ENCODE results near the gene FAM114A2.
"Not testable (repeated sequence)": the region's sequence is repeated elsewhere in the genome, so short reads cannot be mapped to it uniquely, and the experiment has no call there.

FAM114A2 gene

GRCh38 chr5:154047324-154047723 is 8.6 kb upstream of the FAM114A2 start:
- DNase-seq (ENCODE audit: low read depth): no peak

GRCh38 chr5:154046486-154046885 is 7.8 kb upstream of the FAM114A2 start:
- no peak for DNase-seq (ENCODE audit: low read depth)

GRCh38 chr5:154044581-154044980 is 5.9 kb upstream of the FAM114A2 start:
- no peak for DNase-seq (ENCODE audit: low read depth)

GRCh38 chr5:154044099-154044498 is 5.4 kb upstream of the FAM114A2 start:
- no peak for DNase-seq (ENCODE audit: low read depth)

GRCh38 chr5:154042766-154043165 is 4.1 kb upstream of the FAM114A2 start:
- no peak for DNase-seq (ENCODE audit: low read depth)

- DNase-seq (ENCODE audit: low read depth): no peak
Measured at GRCh38 chr5:154039458-154039829, 734 bp upstream of the FAM114A2 start.

GRCh38 chr5:154038261-154038706 is 426 bp downstream of the FAM114A2 start:
- no peak for DNase-seq (ENCODE audit: low read depth)

GRCh38 chr5:154034944-154035343 is 3.8 kb downstream of the FAM114A2 start:
- DNase-seq (ENCODE audit: low read depth): no peak

- no peak for DNase-seq (ENCODE audit: low read depth)
Measured at GRCh38 chr5:154031937-154032489, 6.7 kb downstream of the FAM114A2 start.

- no peak for DNase-seq (ENCODE audit: low read depth)
Measured at GRCh38 chr5:154025951-154026350, 12.8 kb downstream of the FAM114A2 start.

GRCh38 chr5:154018919-154019318 is 19.8 kb downstream of the FAM114A2 start:
- not testable (repeated sequence) for DNase-seq (ENCODE audit: low read depth)

- DNase-seq (ENCODE audit: low read depth): no peak
Measured at GRCh38 chr5:154015071-154015693, 23.5 kb downstream of the FAM114A2 start.

- no peak for DNase-seq (ENCODE audit: low read depth)
Measured at GRCh38 chr5:154010660-154011059, 28.1 kb downstream of the FAM114A2 start.

- no peak for DNase-seq (ENCODE audit: low read depth)
Measured at GRCh38 chr5:154005648-154006047, 33.1 kb downstream of the FAM114A2 start.

GRCh38 chr5:154002511-154003020 is 36.1 kb downstream of the FAM114A2 start:
- DNase-seq (ENCODE audit: low read depth): no peak

- no peak for DNase-seq (ENCODE audit: low read depth)
Measured at GRCh38 chr5:154002093-154002492, 36.6 kb downstream of the FAM114A2 start.

GRCh38 chr5:154000703-154001102 is 38.0 kb downstream of the FAM114A2 start:
- DNase-seq (ENCODE audit: low read depth): no peak

GRCh38 chr5:153999995-154000394 is 38.7 kb downstream of the FAM114A2 start:
- no peak for DNase-seq (ENCODE audit: low read depth)

- no peak for DNase-seq (ENCODE audit: low read depth)
Measured at GRCh38 chr5:153998768-153999167, 39.9 kb downstream of the FAM114A2 start.

GRCh38 chr5:153998010-153998409 is 40.7 kb downstream of the FAM114A2 start:
- no peak for DNase-seq (ENCODE audit: low read depth)

GRCh38 chr5:153991168-153991567 is 47.5 kb downstream of the FAM114A2 start:
- DNase-seq (ENCODE audit: low read depth): no peak

GRCh38 chr5:153988510-153988909 is 50.2 kb downstream of the FAM114A2 start:
- DNase-seq (ENCODE audit: low read depth): no peak

- no peak for DNase-seq (ENCODE audit: low read depth)
Measured at GRCh38 chr5:153987301-153987700, 51.4 kb downstream of the FAM114A2 start.

GRCh38 chr5:153985498-153985897 is 53.2 kb downstream of the FAM114A2 start:
- DNase-seq (ENCODE audit: low read depth): no peak
